Erythroblast (primary cell): Measurements from ENCODE around the gene BNIP5.

Experiments
- GATA1 ChIP-seq: IDR thresholded peaks from 2 replicates; pipeline ENCODE4 v1.6.1; 2011; ENCODE audit warnings: low read depth, mild to moderate bottlenecking, control low read depth, low read length, moderate library complexity
- POLR2A ChIP-seq: IDR thresholded peaks from 2 replicates; pipeline ENCODE4 v1.6.1; 2011; ENCODE audit warnings: mild to moderate bottlenecking, low read length

- TF ChIP-seq POLR2A, result no peak
- no peak for TF ChIP-seq GATA1
These were observed 10.2 kb downstream of the BNIP5 start for GRCh38 chr6:36326356-36326995.
